Parathyroid adenoma (tissue), 2 donors: ENCODE data around the gene PI4KA.

Experiments
- H2AFZ ChIP-seq: fragments of 300-600 bp; sonication (generic); one replicate; pipeline ENCODE4 v1.7.0; 2017; ENCODE audit warnings: antibody characterized with exemption, mild to moderate bottlenecking
- H3K27ac ChIP-seq: fragments of 300-600 bp; sonication (generic); one replicate; pipeline ENCODE4 v1.7.0; 2017
- H3K27me3 ChIP-seq: fragments of 300-600 bp; sonication (generic); one replicate; pipeline ENCODE4 v1.7.0; 2017; ENCODE audit warnings: low read length; ENCODE audit not compliant: control insufficient read depth, insufficient read depth
- H3K36me3 ChIP-seq: fragments of 300-600 bp; sonication (generic); one replicate; pipeline ENCODE4 v1.7.0; 2017; ENCODE audit warnings: low read length; ENCODE audit not compliant: control insufficient read depth, insufficient read depth
- H3K4me1 ChIP-seq: fragments of 300-600 bp; sonication (generic); one replicate; pipeline ENCODE4 v1.7.0; 2017; ENCODE audit warnings: control low read depth
- H3K4me2 ChIP-seq: fragments of 300-600 bp; sonication (generic); one replicate; pipeline ENCODE4 v1.7.0; 2017; ENCODE audit warnings: low read length
- H3K4me3 ChIP-seq: fragments of 300-600 bp; sonication (generic); one replicate; pipeline ENCODE4 v1.7.0; 2017; ENCODE audit warnings: low read depth, low read length
- H3K79me2 ChIP-seq: fragments of 300-600 bp; sonication (generic); one replicate; pipeline ENCODE4 v1.7.0; 2017; ENCODE audit warnings: control low read depth
- H3K9ac ChIP-seq: fragments of 300-600 bp; sonication (generic); one replicate; pipeline ENCODE4 v1.7.0; 2017; ENCODE audit warnings: mild to moderate bottlenecking
- H3K9me3 ChIP-seq: fragments of 300-600 bp; sonication (generic); one replicate; pipeline ENCODE4 v1.7.0; 2017; ENCODE audit warnings: low read length; ENCODE audit not compliant: control insufficient read depth
- TF ChIP-seq, protein P1 (sequence below): fragments of 300-600 bp; sonication (generic); IDR thresholded peaks from one replicate; pipeline ENCODE4 v1.7.0; 2017; ENCODE audit warnings: antibody characterized with exemption, mild to moderate bottlenecking
- donor health status: primary hyperparathyroidism.

PI4KA gene

DNA sequence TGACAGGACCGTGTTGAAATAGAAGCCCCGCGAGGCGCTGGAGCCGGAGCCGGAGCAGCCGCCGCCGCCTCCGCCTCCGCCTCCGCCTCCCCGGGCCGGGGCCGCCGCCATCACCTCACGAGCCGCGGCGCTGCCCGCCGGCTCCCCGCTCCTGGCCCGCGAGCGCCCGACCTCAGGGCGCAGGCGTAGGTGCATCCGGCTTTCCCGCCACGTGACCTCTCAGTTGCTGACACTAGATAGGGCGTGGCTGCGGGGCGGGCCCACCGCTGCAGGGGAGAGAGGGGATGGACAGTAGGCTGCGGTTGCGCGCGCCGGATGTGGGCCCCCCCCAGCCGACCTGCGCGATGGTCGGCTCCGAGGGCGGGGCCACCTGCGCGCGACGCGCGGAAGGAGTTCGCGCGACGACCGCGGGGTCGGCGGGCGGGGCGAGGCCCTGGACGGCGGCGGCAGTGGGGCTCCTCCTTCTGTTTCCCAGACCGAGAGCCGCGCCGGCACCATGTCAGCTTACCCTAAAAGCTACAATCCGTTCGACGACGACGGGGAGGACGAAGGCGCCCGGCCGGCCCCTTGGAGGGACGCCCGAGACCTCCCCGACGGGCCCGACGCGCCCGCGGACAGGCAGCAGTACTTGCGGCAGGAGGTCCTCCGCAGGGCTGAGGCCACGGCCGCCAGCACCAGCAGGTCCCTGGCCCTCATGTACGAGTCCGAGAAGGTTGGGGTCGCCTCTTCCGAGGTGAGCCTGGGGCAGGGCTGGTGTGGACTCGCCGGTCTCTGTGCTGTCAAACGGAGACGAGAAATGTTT is at the start of gene PI4KA, which contains the start of gene SNAP29:
TSS of gene PI4KA (minus strand) at position 197 of the 802 bp plus-strand sequence. CDS start at position 111, 86 bp downstream.
TSS of gene SNAP29 (plus strand) at position 393 of the 802 bp plus-strand sequence. CDS start at position 497, 104 bp downstream.
- Histone ChIP-seq H3K4me1 (peaks cover 3% of the 10 kb centered on the region), H3K27ac (peak within 1 kb of the TSS; percentile 70)
- TF ChIP-seq, protein P1, sequence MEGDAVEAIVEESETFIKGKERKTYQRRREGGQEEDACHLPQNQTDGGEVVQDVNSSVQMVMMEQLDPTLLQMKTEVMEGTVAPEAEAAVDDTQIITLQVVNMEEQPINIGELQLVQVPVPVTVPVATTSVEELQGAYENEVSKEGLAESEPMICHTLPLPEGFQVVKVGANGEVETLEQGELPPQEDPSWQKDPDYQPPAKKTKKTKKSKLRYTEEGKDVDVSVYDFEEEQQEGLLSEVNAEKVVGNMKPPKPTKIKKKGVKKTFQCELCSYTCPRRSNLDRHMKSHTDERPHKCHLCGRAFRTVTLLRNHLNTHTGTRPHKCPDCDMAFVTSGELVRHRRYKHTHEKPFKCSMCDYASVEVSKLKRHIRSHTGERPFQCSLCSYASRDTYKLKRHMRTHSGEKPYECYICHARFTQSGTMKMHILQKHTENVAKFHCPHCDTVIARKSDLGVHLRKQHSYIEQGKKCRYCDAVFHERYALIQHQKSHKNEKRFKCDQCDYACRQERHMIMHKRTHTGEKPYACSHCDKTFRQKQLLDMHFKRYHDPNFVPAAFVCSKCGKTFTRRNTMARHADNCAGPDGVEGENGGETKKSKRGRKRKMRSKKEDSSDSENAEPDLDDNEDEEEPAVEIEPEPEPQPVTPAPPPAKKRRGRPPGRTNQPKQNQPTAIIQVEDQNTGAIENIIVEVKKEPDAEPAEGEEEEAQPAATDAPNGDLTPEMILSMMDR: no peak

GRCh38 chr22:20906387-20906767 is 47.8 kb upstream of the PI4KA start:
- H3K4me2 ChIP-seq: no peak overlapping the region
- no peak overlapping the region for H3K27ac ChIP-seq
- H3K79me2 ChIP-seq: no peaks in the 10 kb centered on the region
- H3K27me3 ChIP-seq: no peaks in the 10 kb centered on the region
- TF ChIP-seq, protein P1: no peak
- no peaks in the 10 kb centered on the region for H3K9me3 ChIP-seq
- no peak overlapping the region for H3K9ac ChIP-seq
- no peak overlapping the region for H2AFZ ChIP-seq
- H3K4me1 ChIP-seq: no peaks in the 10 kb centered on the region
- H3K4me3 ChIP-seq: no peak overlapping the region
- no peaks in the 10 kb centered on the region for H3K36me3 ChIP-seq

More for the DNA sequence above, at the start of gene PI4KA, which contains the start of gene SNAP29:
- no peak within 1 kb of the TSS for H3K9ac ChIP-seq
- no peaks in the 10 kb centered on the region for H3K9me3 ChIP-seq
- peak within 1 kb of the TSS; percentile 90 for H2AFZ ChIP-seq
- no peaks in the 10 kb centered on the region for H3K27me3 ChIP-seq
- H3K4me2 ChIP-seq: peak within 1 kb of the TSS; percentile 83
- H3K36me3 ChIP-seq: no peaks in the 10 kb centered on the region
- H3K4me3 ChIP-seq: peak within 1 kb of the TSS; percentile 86
- H3K79me2 ChIP-seq: peaks cover 9% of the 10 kb centered on the region

DNA sequence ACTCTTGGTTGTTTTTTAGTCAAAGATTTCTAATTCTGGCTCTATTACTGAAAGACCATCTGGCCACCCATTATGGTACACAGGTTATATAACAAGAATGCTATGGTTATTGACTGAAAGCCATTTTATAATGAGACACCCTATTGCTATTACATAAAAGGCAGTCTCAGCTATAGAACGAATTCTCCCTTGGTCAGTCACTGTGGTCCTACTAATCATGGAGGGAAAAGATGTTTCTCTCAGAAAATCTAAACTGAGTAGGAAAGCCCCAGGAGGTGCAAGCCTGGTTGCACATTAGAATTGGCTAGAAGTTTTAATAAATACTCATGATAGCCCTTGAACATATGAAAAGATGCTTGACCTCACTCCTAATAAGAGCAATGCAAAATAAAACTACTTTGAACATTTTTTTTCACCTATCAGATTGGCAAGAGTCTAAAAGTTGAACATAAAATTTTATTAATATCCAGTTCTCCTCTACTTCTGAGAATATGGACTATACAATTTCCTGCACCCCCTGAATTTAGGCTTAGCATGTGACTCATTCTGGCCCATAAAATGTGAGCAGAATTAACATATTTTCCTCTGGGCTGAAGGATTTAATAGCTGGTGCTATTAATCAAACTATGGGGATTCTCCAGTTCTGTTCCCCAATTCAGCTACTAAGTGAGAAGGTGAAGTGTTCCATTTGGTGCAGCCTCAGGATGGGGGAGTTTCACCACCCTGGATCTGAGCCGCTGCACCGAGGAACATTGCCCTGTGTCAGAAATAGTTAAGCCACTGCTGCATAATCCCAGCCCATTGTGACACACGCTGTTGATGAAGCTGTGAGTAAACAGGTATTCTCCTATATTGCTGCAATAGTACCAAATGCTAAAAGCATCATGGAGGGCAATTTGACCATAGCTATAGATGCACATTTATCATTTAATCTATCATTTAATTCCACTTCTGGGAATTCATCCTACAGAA is 47.1 kb upstream of the PI4KA start:
- no peak overlapping the region for H3K4me2 ChIP-seq
- no peak overlapping the region for H2AFZ ChIP-seq
- H3K9ac ChIP-seq: no peak overlapping the region
- H3K27ac ChIP-seq: no peak overlapping the region
- no peaks in the 10 kb centered on the region for H3K4me1 ChIP-seq
- H3K36me3 ChIP-seq: no peaks in the 10 kb centered on the region
- no peaks in the 10 kb centered on the region for H3K9me3 ChIP-seq
- TF ChIP-seq, protein P1: no peak
- no peaks in the 10 kb centered on the region for H3K27me3 ChIP-seq
- H3K4me3 ChIP-seq: no peak overlapping the region
- no peaks in the 10 kb centered on the region for H3K79me2 ChIP-seq

GRCh38 chr22:20904980-20905355 is 46.4 kb upstream of the PI4KA start:
- Histone ChIP-seq H3K4me3 (no peak overlapping the region), H3K9ac (no peak overlapping the region), H2AFZ (no peak overlapping the region), H3K79me2 (no peaks in the 10 kb centered on the region), H3K27ac (no peak overlapping the region), H3K4me2 (no peak overlapping the region), H3K4me1 (no peaks in the 10 kb centered on the region), H3K36me3 (no peaks in the 10 kb centered on the region), H3K9me3 (no peaks in the 10 kb centered on the region), H3K27me3 (no peaks in the 10 kb centered on the region)
- TF ChIP-seq, protein P1: no peak
